ENCODE measurements around the gene TBATA. TPM values are rescaled to one million over a fixed set of nuclear protein-coding genes. Genes with fewer than 3 reads are reported as not detected.

Gene TBATA
- total and polyA plus RNA-seq, 2 donors from 2014 or later, result 1.9 TPM; not detected in 1

GRCh38 chr10:70809011-70809611 is 23.9 kb upstream of the TBATA start:
- Histone ChIP-seq H3K27ac (ENCODE audit: low read depth in 2 of 2, low read length in 2 of 2) (no peak overlapping the region), H3K9ac (ENCODE audit: low read length in 3 of 3) (no peak overlapping the region), H3K4me1 (ENCODE audit: control insufficient read depth in 2 of 3, insufficient read depth in 2 of 3, low read depth in 1 of 3, low read length in 3 of 3) (peaks cover 0 to 8% (median 0%) of the 10 kb centered on the region in 3 donors), H3K9me3 (ENCODE audit: control insufficient read depth in 2 of 3, insufficient read depth in 1 of 3, low read length in 3 of 3) (no peaks in the 10 kb centered on the region), H3K4me3 (ENCODE audit: low read length in 3 of 3) (no peak overlapping the region), H3K27me3 (ENCODE audit: control insufficient read depth, insufficient read depth, low read length) (no peaks in the 10 kb centered on the region), H3K36me3 (ENCODE audit: control insufficient read depth in 2 of 3, insufficient read depth in 3 of 3, low read length in 3 of 3) (no peaks in the 10 kb centered on the region)
- no peak for DNase-seq
- FAIRE-seq, result no peak
- TF ChIP-seq CTCF (IDR thresholded peaks at IDR 0.05; ENCODE audit: borderline replicate concordance, extremely low read depth, insufficient read depth), result no peak
- intact Hi-C loops (cut with DNase I), result no loop called here

GRCh38 chr10:70807556-70807955 is 22.4 kb upstream of the TBATA start:
- Histone ChIP-seq H3K27me3 (ENCODE audit: control insufficient read depth, insufficient read depth, low read length) (no peaks in the 10 kb centered on the region), H3K4me3 (ENCODE audit: low read length in 3 of 3) (no peak overlapping the region), H3K9ac (ENCODE audit: low read length in 3 of 3) (no peak overlapping the region), H3K36me3 (ENCODE audit: control insufficient read depth in 2 of 3, insufficient read depth in 3 of 3, low read length in 3 of 3) (no peaks in the 10 kb centered on the region), H3K4me1 (ENCODE audit: control insufficient read depth in 2 of 3, insufficient read depth in 2 of 3, low read depth in 1 of 3, low read length in 3 of 3) (peaks cover 0 to 8% (median 0%) of the 10 kb centered on the region in 3 donors), H3K9me3 (ENCODE audit: control insufficient read depth in 2 of 3, insufficient read depth in 1 of 3, low read length in 3 of 3) (no peaks in the 10 kb centered on the region), H3K27ac (ENCODE audit: low read depth in 2 of 2, low read length in 2 of 2) (no peak overlapping the region)
- no peak for DNase-seq
- intact Hi-C loops (cut with DNase I), result no loop called here
- no peak for TF ChIP-seq CTCF (IDR thresholded peaks at IDR 0.05; ENCODE audit: borderline replicate concordance, extremely low read depth, insufficient read depth)
- no peak for FAIRE-seq

- intact Hi-C loops (cut with DNase I), result no loop called here
- Histone ChIP-seq H3K27ac (ENCODE audit: low read depth in 2 of 2, low read length in 2 of 2) (no peak overlapping the region), H3K27me3 (ENCODE audit: control insufficient read depth, insufficient read depth, low read length) (no peaks in the 10 kb centered on the region), H3K9me3 (ENCODE audit: control insufficient read depth in 2 of 3, insufficient read depth in 1 of 3, low read length in 3 of 3) (no peaks in the 10 kb centered on the region), H3K9ac (ENCODE audit: low read length in 3 of 3) (no peak overlapping the region), H3K36me3 (ENCODE audit: control insufficient read depth in 2 of 3, insufficient read depth in 3 of 3, low read length in 3 of 3) (no peaks in the 10 kb centered on the region), H3K4me3 (ENCODE audit: low read length in 3 of 3) (no peak overlapping the region), H3K4me1 (ENCODE audit: control insufficient read depth in 2 of 3, insufficient read depth in 2 of 3, low read depth in 1 of 3, low read length in 3 of 3) (peaks cover 0 to 8% (median 0%) of the 10 kb centered on the region in 3 donors)
- TF ChIP-seq CTCF (IDR thresholded peaks at IDR 0.05; ENCODE audit: borderline replicate concordance, extremely low read depth, insufficient read depth), result no peak
- FAIRE-seq (no peak), DNase-seq (no peak)
Observed at GRCh38 chr10:70806841-70807240, 21.7 kb upstream of the TBATA start.

All from kidney (tissue), 14 donors.